ENCODE measurements around the gene IFI6. TPM values are rescaled to one million over a fixed set of nuclear protein-coding genes. Genes with fewer than 3 reads are reported as not detected.

IFI6 gene
- total RNA-seq, 1 experiment from 2014 or later = 426 TPM

GRCh38 chr1:27650171-27650538 is 21.8 kb downstream of the IFI6 start:
- CTCF ChIA-PET = interaction anchor here (0.5 to 1.2 kb wide), 3 partner anchors 43 to 354 kb away, joined by 3 to 5 read pairs (median 3); no protein-coding TSS in a partner anchor
- no TSS peak for BruUV-seq (replicated peaks)
- TF ChIP-seq CTCF (IDR thresholded peaks at IDR 0.05; ENCODE audit: unreplicated experiment) = no peak
- intact Hi-C loops (cut with micrococcal nuclease; ENCODE audit: unreplicated experiment) = no loop called here
- no peak overlapping the region for H3K27ac Mint-ChIP-seq (ENCODE audit: unreplicated experiment)
- no peaks in the 10 kb centered on the region for H3K9me3 Mint-ChIP-seq (ENCODE audit: low read depth, unreplicated experiment)
- no peaks in the 10 kb centered on the region for H3K36me3 Mint-ChIP-seq (ENCODE audit: insufficient read depth, unreplicated experiment)
- H3K27me3 Mint-ChIP-seq (ENCODE audit: unreplicated experiment) = no peaks in the 10 kb centered on the region
- peaks cover 19% of the 10 kb centered on the region for H3K4me1 Mint-ChIP-seq (ENCODE audit: low read depth, unreplicated experiment)
- H3K4me3 Mint-ChIP-seq (ENCODE audit: low read depth, unreplicated experiment) = peak overlapping the region; percentile 31
- DNase-seq = no peak

- Mint-ChIP-seq H3K9me3 (ENCODE audit: low read depth, unreplicated experiment) (no peaks in the 10 kb centered on the region), H3K27me3 (ENCODE audit: unreplicated experiment) (no peaks in the 10 kb centered on the region), H3K27ac (ENCODE audit: unreplicated experiment) (no peak overlapping the region), H3K36me3 (ENCODE audit: insufficient read depth, unreplicated experiment) (no peaks in the 10 kb centered on the region), H3K4me1 (ENCODE audit: low read depth, unreplicated experiment) (peaks cover 12% of the 10 kb centered on the region), H3K4me3 (ENCODE audit: low read depth, unreplicated experiment) (no peak overlapping the region)
- BruUV-seq (replicated peaks) = no TSS peak
- TF ChIP-seq CTCF (IDR thresholded peaks at IDR 0.05; ENCODE audit: unreplicated experiment) = no peak
- DNase-seq = no peak
- CTCF ChIA-PET = interaction anchor here (0.7 to 1.2 kb wide), 2 partner anchors 254 to 1781 kb away, joined by 3 read pairs; no protein-coding TSS in a partner anchor
- intact Hi-C loops (cut with micrococcal nuclease; ENCODE audit: unreplicated experiment) = no loop called here
These were observed 22.7 kb downstream of the IFI6 start for GRCh38 chr1:27649306-27649635.

- CTCF ChIA-PET = interaction anchor here (0.7 to 1.2 kb wide), 2 partner anchors 254 to 1781 kb away, joined by 3 read pairs; no protein-coding TSS in a partner anchor
- Mint-ChIP-seq H3K4me3 (ENCODE audit: low read depth, unreplicated experiment) (no peak overlapping the region), H3K27ac (ENCODE audit: unreplicated experiment) (no peak overlapping the region), H3K27me3 (ENCODE audit: unreplicated experiment) (no peaks in the 10 kb centered on the region), H3K9me3 (ENCODE audit: low read depth, unreplicated experiment) (no peaks in the 10 kb centered on the region), H3K4me1 (ENCODE audit: low read depth, unreplicated experiment) (peaks cover 16% of the 10 kb centered on the region), H3K36me3 (ENCODE audit: insufficient read depth, unreplicated experiment) (no peaks in the 10 kb centered on the region)
- no peak for DNase-seq
- TF ChIP-seq CTCF (IDR thresholded peaks at IDR 0.05; ENCODE audit: unreplicated experiment) = no peak
- intact Hi-C loops (cut with micrococcal nuclease; ENCODE audit: unreplicated experiment) = no loop called here
- BruUV-seq (replicated peaks) = no TSS peak
These were observed 23.2 kb downstream of the IFI6 start for GRCh38 chr1:27648602-27649305.

- no TSS peak for BruUV-seq (replicated peaks)
- no peaks in the 10 kb centered on the region for H3K9me3 Mint-ChIP-seq (ENCODE audit: low read depth, unreplicated experiment)
- H3K36me3 Mint-ChIP-seq (ENCODE audit: insufficient read depth, unreplicated experiment) = no peaks in the 10 kb centered on the region
- intact Hi-C loops (cut with micrococcal nuclease; ENCODE audit: unreplicated experiment) = no loop called here
- no peak overlapping the region for H3K27ac Mint-ChIP-seq (ENCODE audit: unreplicated experiment)
- no peak for DNase-seq
- peaks cover 19% of the 10 kb centered on the region for H3K4me1 Mint-ChIP-seq (ENCODE audit: low read depth, unreplicated experiment)
- no peak for TF ChIP-seq CTCF (IDR thresholded peaks at IDR 0.05; ENCODE audit: unreplicated experiment)
- CTCF ChIA-PET = interaction anchor here (0.6 to 0.7 kb wide), 3 partner anchors 10 to 72 kb away, joined by 3 to 5 read pairs (median 4); no protein-coding TSS in a partner anchor
- no peaks in the 10 kb centered on the region for H3K27me3 Mint-ChIP-seq (ENCODE audit: unreplicated experiment)
- H3K4me3 Mint-ChIP-seq (ENCODE audit: low read depth, unreplicated experiment) = no peak overlapping the region
These were observed 24.7 kb downstream of the IFI6 start for GRCh38 chr1:27647328-27647727.
